ENCODE data around the gene PTPRE. TPM values are rescaled to one million over a fixed set of nuclear protein-coding genes. Genes with fewer than 3 reads are reported as not detected.
A peak's percentile ranks its signal among the peaks of the same experiment; 100 is the strongest.

The PTPRE gene
- total RNA-seq, 1 donor from 2014 or later: 1.2 TPM

- no peak for TF ChIP-seq CTCF (IDR thresholded peaks at IDR 0.05)
- peaks cover 2% of the 10 kb centered on the region for H3K27me3 Mint-ChIP-seq (ENCODE audit: unreplicated experiment)
- no peak overlapping the region for H3K27ac Mint-ChIP-seq (ENCODE audit: unreplicated experiment)
- no peaks in the 10 kb centered on the region for H3K9me3 Mint-ChIP-seq (ENCODE audit: unreplicated experiment)
- no peak overlapping the region for H3K4me3 Mint-ChIP-seq (ENCODE audit: unreplicated experiment)
- DNase-seq (ENCODE audit: extremely low spot score, unreplicated experiment): peak; percentile 54
- H3K4me1 Mint-ChIP-seq (ENCODE audit: unreplicated experiment): no peaks in the 10 kb centered on the region
- no peaks in the 10 kb centered on the region for H3K36me3 Mint-ChIP-seq (ENCODE audit: unreplicated experiment)
Measured at GRCh38 chr10:127882801-127883459, 24.0 kb upstream of the PTPRE start.

- H3K4me1 Mint-ChIP-seq (ENCODE audit: unreplicated experiment): no peaks in the 10 kb centered on the region
Measured at GRCh38 chr10:127883516-127883915, 23.4 kb upstream of the PTPRE start.

GRCh38 chr10:127884501-127884900 lies 22.4 kb upstream of the PTPRE start:
- Mint-ChIP-seq H3K4me3 (ENCODE audit: unreplicated experiment) (no peak overlapping the region), H3K4me1 (ENCODE audit: unreplicated experiment) (peaks cover 2% of the 10 kb centered on the region), H3K27ac (ENCODE audit: unreplicated experiment) (no peak overlapping the region), H3K36me3 (ENCODE audit: unreplicated experiment) (no peaks in the 10 kb centered on the region), H3K9me3 (ENCODE audit: unreplicated experiment) (no peaks in the 10 kb centered on the region), H3K27me3 (ENCODE audit: unreplicated experiment) (no peaks in the 10 kb centered on the region)
- TF ChIP-seq CTCF (IDR thresholded peaks at IDR 0.05): no peak
- peak; percentile 56 for DNase-seq (ENCODE audit: extremely low spot score, unreplicated experiment)

More at GRCh38 chr10:127883516-127883915, 23.4 kb upstream of the PTPRE start:
- DNase-seq (ENCODE audit: extremely low spot score, unreplicated experiment): peak; percentile 74
- TF ChIP-seq CTCF (IDR thresholded peaks at IDR 0.05): no peak
- Mint-ChIP-seq H3K36me3 (ENCODE audit: unreplicated experiment) (no peaks in the 10 kb centered on the region), H3K9me3 (ENCODE audit: unreplicated experiment) (no peaks in the 10 kb centered on the region), H3K4me3 (ENCODE audit: unreplicated experiment) (no peak overlapping the region), H3K27me3 (ENCODE audit: unreplicated experiment) (peaks cover under 1% of the 10 kb centered on the region), H3K27ac (ENCODE audit: unreplicated experiment) (no peak overlapping the region)

GRCh38 chr10:127886371-127887051 lies 20.4 kb upstream of the PTPRE start:
- H3K36me3 Mint-ChIP-seq (ENCODE audit: unreplicated experiment): no peaks in the 10 kb centered on the region
- H3K27me3 Mint-ChIP-seq (ENCODE audit: unreplicated experiment): no peaks in the 10 kb centered on the region
- no peak for TF ChIP-seq CTCF (IDR thresholded peaks at IDR 0.05)
- DNase-seq (ENCODE audit: extremely low spot score, unreplicated experiment): peak; percentile 80
- H3K4me1 Mint-ChIP-seq (ENCODE audit: unreplicated experiment): peaks cover 4% of the 10 kb centered on the region
- no peaks in the 10 kb centered on the region for H3K9me3 Mint-ChIP-seq (ENCODE audit: unreplicated experiment)
- H3K4me3 Mint-ChIP-seq (ENCODE audit: unreplicated experiment): no peak overlapping the region
- no peak overlapping the region for H3K27ac Mint-ChIP-seq (ENCODE audit: unreplicated experiment)

Data from osteocyte (in vitro differentiated cells).